Endodermal cell (in vitro differentiated cells): ENCODE results near the gene OR1L6. TPM values are rescaled to one million over a fixed set of nuclear protein-coding genes. Genes with fewer than 3 reads are reported as not detected.

Source experiments
- DNase-seq: peaks from one replicate; pipeline ENCODE4 v3.0.0-alpha.2; 2017
- H3K27ac ChIP-seq: 2 replicates; pipeline ENCODE4 v1.5.1; 2013; ENCODE audit warnings: mild to moderate bottlenecking, low read depth, low read length, moderate library complexity
- H3K27me3 ChIP-seq: 2 replicates; pipeline ENCODE4 v1.6.1; 2013; ENCODE audit warnings: mild to moderate bottlenecking, low read length, moderate library complexity; ENCODE audit not compliant: insufficient read depth, control insufficient read depth, poor library complexity, severe bottlenecking
- H3K36me3 ChIP-seq: 2 replicates; pipeline ENCODE4 v1.7.0; 2013; ENCODE audit warnings: mild to moderate bottlenecking, low read length, moderate library complexity; ENCODE audit not compliant: control insufficient read depth, insufficient read depth
- H3K4me1 ChIP-seq: one replicate; pipeline ENCODE4 v1.7.0; 2013; ENCODE audit warnings: low read length; ENCODE audit not compliant: control insufficient read depth, insufficient read depth
- H3K4me3 ChIP-seq: 2 replicates; pipeline ENCODE4 v1.5.1; 2013; ENCODE audit warnings: mild to moderate bottlenecking, low read length, moderate library complexity
- H3K9ac ChIP-seq: 2 replicates; pipeline ENCODE4 v1.6.1; 2013; ENCODE audit warnings: mild to moderate bottlenecking, low read length, moderate library complexity; ENCODE audit not compliant: poor library complexity, severe bottlenecking; ENCODE audit errors: extremely low read depth
- H3K9me3 ChIP-seq: 2 replicates; pipeline ENCODE4 v1.6.1; 2013; ENCODE audit warnings: mild to moderate bottlenecking, low read length, moderate library complexity; ENCODE audit not compliant: control insufficient read depth
- H3K27ac Mint-ChIP-seq: 2 replicates; pipeline ENCODE4 v1.8.0; 2020; ENCODE audit warnings: mixed read lengths
- H3K27me3 Mint-ChIP-seq: 2 replicates; pipeline ENCODE4 v1.8.0; 2021; ENCODE audit warnings: mild to moderate bottlenecking, mixed read lengths; ENCODE audit not compliant: insufficient read depth
- H3K36me3 Mint-ChIP-seq: 2 replicates; pipeline ENCODE4 v1.8.0; 2020; ENCODE audit warnings: low read depth, mixed read lengths
- H3K4me1 Mint-ChIP-seq: 2 replicates; pipeline ENCODE4 v1.8.0; 2020; ENCODE audit warnings: mixed read lengths
- H3K4me3 Mint-ChIP-seq: 2 replicates; pipeline ENCODE4 v1.8.0; 2020; ENCODE audit warnings: mild to moderate bottlenecking, moderate library complexity, mixed read lengths
- H3K9me3 Mint-ChIP-seq: 2 replicates; pipeline ENCODE4 v1.8.0; 2020; ENCODE audit warnings: mild to moderate bottlenecking, mixed read lengths
- WGBS, 2 experiments: methylation state at CpG; one replicate each; pipeline versions ENCODE4 v1.1.5 to v1.1.7; 2013; ENCODE audit warnings: missing lambda C conversion rate in 2 of 2, mixed read lengths in 1 of 2; ENCODE audit not compliant: insufficient coverage in 1 of 2, insufficient read length in 1 of 2; 5-methylcytosine and 5-hydroxymethylcytosine counted together
- long read RNA-seq, 4 experiments: library from polyadenylated mRNA in 2 of 4; library from RNA in 1 of 4; library from capped mRNA in 1 of 4; stranded (forward) in 3 of 4; unstranded in 1 of 4; transcript quantifications; one replicate each; pipeline ENCODE4 v2.0.0, GENCODE V29; 2020 to 2021; ENCODE audit warnings: inconsistent platforms in 1 of 4
- polyA plus RNA-seq, 2 experiments: library from polyadenylated mRNA; stranded (reverse); fragments of 50-300 nt; gene quantifications; one replicate each; pipeline ENCODE4 v1.2.3, GENCODE V29; 2013
- total RNA-seq, 2 donors: library from RNA; stranded (reverse); fragmentation: NEBNext Ultra II Directional in 1 of 2; extraction: Animal tissue kit (Norgen Biotek cat#: 25700) in 1 of 2; gene quantifications; 2 replicates in 1 of 2; 3 replicates in 1 of 2; pipeline ENCODE4 v1.2.1, GENCODE V29; 2021
- TF ChIP-seq, protein P1 (sequence below): fragments of 200-600 bp; sonication (generic); conservative IDR thresholded peaks from 2 replicates; pipeline ENCODE4 v1.5.0; 2021; ENCODE audit warnings: antibody characterized with exemption, mild to moderate bottlenecking

The OR1L6 gene, protein sequence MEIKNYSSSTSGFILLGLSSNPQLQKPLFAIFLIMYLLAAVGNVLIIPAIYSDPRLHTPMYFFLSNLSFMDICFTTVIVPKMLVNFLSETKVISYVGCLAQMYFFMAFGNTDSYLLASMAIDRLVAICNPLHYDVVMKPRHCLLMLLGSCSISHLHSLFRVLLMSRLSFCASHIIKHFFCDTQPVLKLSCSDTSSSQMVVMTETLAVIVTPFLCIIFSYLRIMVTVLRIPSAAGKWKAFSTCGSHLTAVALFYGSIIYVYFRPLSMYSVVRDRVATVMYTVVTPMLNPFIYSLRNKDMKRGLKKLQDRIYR
- total RNA-seq = not detected
- not detected for polyA plus RNA-seq (2013, experiment 1 of 2)
- not detected for polyA plus RNA-seq (2013, experiment 2 of 2)
- long read RNA-seq, experiment 1 = 0 reads
- long read RNA-seq, experiment 2 = 0 reads
- long read RNA-seq, experiment 3 = 0 reads
- long read RNA-seq, experiment 4 = 0 reads

DNA sequence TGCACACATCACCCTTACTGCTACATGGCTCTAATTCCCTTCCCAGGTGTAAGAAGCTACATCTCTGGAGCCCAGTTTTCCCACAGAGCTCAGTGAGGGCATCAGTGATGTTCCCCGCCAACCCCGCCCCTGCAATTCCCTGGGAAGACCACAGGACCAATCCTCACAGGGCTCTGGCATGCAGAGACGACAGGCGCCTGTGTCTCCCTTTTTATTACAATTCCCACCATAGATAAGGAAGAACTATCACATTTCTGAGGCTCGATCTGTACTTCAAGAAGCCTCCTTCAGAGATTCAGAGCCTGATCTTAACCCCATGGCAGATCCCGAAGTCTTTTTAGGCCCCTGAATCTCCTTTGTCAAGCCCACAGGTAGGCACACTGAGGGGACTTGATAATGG is at the start of gene OR1L6:
OR1L6 (plus strand) TSS at position 301 of the 400 bp plus-strand sequence. CDS start 7,545 bp downstream, outside the sequence.
- Mint-ChIP-seq H3K27me3 (no peaks in the 10 kb centered on the region), H3K4me1 (no peaks in the 10 kb centered on the region), H3K36me3 (no peaks in the 10 kb centered on the region), H3K9me3 (peaks cover 71% of the 10 kb centered on the region), H3K27ac (no peak within 1 kb of the TSS), H3K4me3 (no peak within 1 kb of the TSS)
- Histone ChIP-seq H3K4me3 (no peak within 1 kb of the TSS), H3K9ac (no peak within 1 kb of the TSS), H3K27me3 (no peaks in the 10 kb centered on the region), H3K27ac (no peak within 1 kb of the TSS), H3K4me1 (no peaks in the 10 kb centered on the region), H3K36me3 (no peaks in the 10 kb centered on the region), H3K9me3 (peaks cover 31% of the 10 kb centered on the region)
- 74 to 77% methylated on average over 5 to 6 of the region's 6 CpGs for WGBS, 2 experiments
- TF ChIP-seq, protein P1, sequence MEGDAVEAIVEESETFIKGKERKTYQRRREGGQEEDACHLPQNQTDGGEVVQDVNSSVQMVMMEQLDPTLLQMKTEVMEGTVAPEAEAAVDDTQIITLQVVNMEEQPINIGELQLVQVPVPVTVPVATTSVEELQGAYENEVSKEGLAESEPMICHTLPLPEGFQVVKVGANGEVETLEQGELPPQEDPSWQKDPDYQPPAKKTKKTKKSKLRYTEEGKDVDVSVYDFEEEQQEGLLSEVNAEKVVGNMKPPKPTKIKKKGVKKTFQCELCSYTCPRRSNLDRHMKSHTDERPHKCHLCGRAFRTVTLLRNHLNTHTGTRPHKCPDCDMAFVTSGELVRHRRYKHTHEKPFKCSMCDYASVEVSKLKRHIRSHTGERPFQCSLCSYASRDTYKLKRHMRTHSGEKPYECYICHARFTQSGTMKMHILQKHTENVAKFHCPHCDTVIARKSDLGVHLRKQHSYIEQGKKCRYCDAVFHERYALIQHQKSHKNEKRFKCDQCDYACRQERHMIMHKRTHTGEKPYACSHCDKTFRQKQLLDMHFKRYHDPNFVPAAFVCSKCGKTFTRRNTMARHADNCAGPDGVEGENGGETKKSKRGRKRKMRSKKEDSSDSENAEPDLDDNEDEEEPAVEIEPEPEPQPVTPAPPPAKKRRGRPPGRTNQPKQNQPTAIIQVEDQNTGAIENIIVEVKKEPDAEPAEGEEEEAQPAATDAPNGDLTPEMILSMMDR = no peak
- DNase-seq = peak; percentile 42

GRCh38 chr9:122695696-122696095 is 46.4 kb upstream of the OR1L6 start:
- no peak overlapping the region for H3K27ac Mint-ChIP-seq
- H3K4me3 Mint-ChIP-seq = no peak overlapping the region
- Histone ChIP-seq H3K9me3 (peaks cover 36% of the 10 kb centered on the region), H3K9ac (no peak overlapping the region), H3K36me3 (no peaks in the 10 kb centered on the region), H3K4me3 (no peak overlapping the region), H3K27ac (no peak overlapping the region), H3K27me3 (no peaks in the 10 kb centered on the region), H3K4me1 (no peaks in the 10 kb centered on the region)
- TF ChIP-seq, protein P1 = no peak
- no peaks in the 10 kb centered on the region for H3K27me3 Mint-ChIP-seq
- DNase-seq = no peak
- peaks cover 60% of the 10 kb centered on the region for H3K9me3 Mint-ChIP-seq
- 100% methylated on average over 1 of the region's 1 CpG; no CpG with 5 or more reads in 1 of the 2 experiments for WGBS, 2 experiments
- no peaks in the 10 kb centered on the region for H3K4me1 Mint-ChIP-seq
- H3K36me3 Mint-ChIP-seq = no peaks in the 10 kb centered on the region

DNA sequence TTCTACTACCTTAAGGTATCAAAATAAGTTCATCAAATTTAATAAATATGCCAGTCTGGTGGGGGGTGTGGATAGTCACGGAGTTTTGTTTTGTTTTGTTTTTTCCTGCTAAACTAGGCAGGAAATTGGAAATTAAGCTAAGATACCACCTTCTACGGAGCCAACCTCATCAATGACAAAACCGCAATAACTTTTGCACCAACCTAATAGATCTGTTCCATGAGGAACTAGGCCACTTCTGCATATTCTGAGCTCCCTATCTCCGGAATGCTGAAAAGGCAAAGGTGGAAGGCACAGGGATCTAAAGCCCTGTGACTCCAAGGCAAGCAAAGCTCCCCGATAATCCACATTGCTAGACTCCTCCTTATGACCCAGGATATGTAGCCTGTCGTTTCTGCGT is 24.1 kb upstream of the OR1L6 start:
- H3K4me1 Mint-ChIP-seq = no peaks in the 10 kb centered on the region

More for the DNA sequence above, 24.1 kb upstream of the OR1L6 start:
- Mint-ChIP-seq H3K27ac (no peak overlapping the region), H3K36me3 (no peaks in the 10 kb centered on the region), H3K9me3 (peaks cover 76% of the 10 kb centered on the region), H3K27me3 (no peaks in the 10 kb centered on the region), H3K4me3 (no peak overlapping the region)
- peaks cover 25% of the 10 kb centered on the region for H3K9me3 ChIP-seq
- H3K36me3 ChIP-seq = no peaks in the 10 kb centered on the region
- no peaks in the 10 kb centered on the region for H3K27me3 ChIP-seq
- H3K27ac ChIP-seq = no peak overlapping the region
- no peak for DNase-seq
- TF ChIP-seq, protein P1 = no peak
- H3K9ac ChIP-seq = no peak overlapping the region
- H3K4me3 ChIP-seq = no peak overlapping the region
- 65 to 82% methylated on average over 4 to 7 of the region's 7 CpGs for WGBS, 2 experiments
- H3K4me1 ChIP-seq = no peaks in the 10 kb centered on the region
